Right lobe of liver (tissue), 6 donors: ENCODE measurements around the gene DYSF. TPM values are rescaled to one million over a fixed set of nuclear protein-coding genes. Genes with fewer than 3 reads are reported as not detected.

ENCODE experiments used
- ATAC-seq, 4 donors: fragments of 200-7000 bp; cut with Tn5 transposase; one replicate each; pipeline ENCODE4 v1.9.1; 2020; ENCODE audit warnings: mild to moderate bottlenecking in 4 of 4, moderate library complexity in 4 of 4
- DNase-seq, 3 donors: peaks; one replicate each; pipeline ENCODE4 v3.0.0-alpha.2; 2020
- H3K27ac ChIP-seq, 3 donors: fragments of 200-600 bp; one replicate each; pipeline ENCODE4 v1.8.0; 2022
- H3K27me3 ChIP-seq, 2 donors: fragments of 200-600 bp; one replicate each; pipeline ENCODE4 v1.8.0; 2022
- H3K36me3 ChIP-seq, 4 donors: fragments of 200-600 bp; sonication (generic) in 1 of 4; one replicate each; pipeline versions ENCODE4 v1.5.1 to v1.8.0; 2017 to 2022; ENCODE audit warnings: control low read depth in 1 of 4
- H3K4me1 ChIP-seq, 4 donors: fragments of 200-600 bp; sonication (generic) in 1 of 4; one replicate each; pipeline versions ENCODE4 v1.5.1 to v1.8.0; 2017 to 2022; ENCODE audit warnings: control low read depth in 1 of 4
- H3K4me3 ChIP-seq, 3 donors: fragments of 200-600 bp; one replicate each; pipeline ENCODE4 v1.8.0; 2022
- H3K9me3 ChIP-seq, 4 donors: fragments of 200-600 bp; sonication (generic) in 1 of 4; one replicate each; pipeline versions ENCODE4 v1.5.1 to v1.8.0; 2017 to 2022; ENCODE audit warnings: control low read depth in 1 of 4
- POLR2A ChIP-seq: fragments of 450-650 bp; IDR thresholded peaks from one replicate; pipeline ENCODE4 v1.6.1; 2017; ENCODE audit warnings: antibody characterized with exemption, mild to moderate bottlenecking
- WGBS: methylation state at CpG from one replicate; pipeline ENCODE4 v1.1.6; 2018; ENCODE audit warnings: low coverage, low lambda C conversion rate; ENCODE audit not compliant: insufficient coverage; ENCODE audit errors: missing lambda C conversion rate; 5-methylcytosine and 5-hydroxymethylcytosine counted together
- intact Hi-C, 2 donors: fragments of 100-400 bp; cut with DNase I; formaldehyde crosslinking; loops; one replicate each; pipeline versions ENCODE4 v1.11.2 to v1.14.1; 2022
- total RNA-seq, 6 experiments: library from RNA; depleted of rRNA in 2 of 6; stranded (reverse); fragments of >200 nt in 2 of 6; fragmentation: NEBNext Ultra II Directional in 3 of 6; extraction: Animal tissue kit (Norgen Biotek cat#: 25700) in 3 of 6; gene quantifications; one replicate each; pipeline versions ENCODE4 v1.1.0 to v1.2.4, GENCODE V29; 2016 to 2023
- TF ChIP-seq, protein P1 (sequence below), 4 donors: fragments of 200-600 bp in 3 of 4; fragments of 450-650 bp in 1 of 4; IDR thresholded peaks; one replicate each; pipeline versions ENCODE4 v1.5.1 to v1.8.0; 2016 to 2022; ENCODE audit warnings: antibody characterized with exemption in 4 of 4, mild to moderate bottlenecking in 2 of 4
- donor health status: DM: no; HTN: yes; CAD: no.
- donor health status: DM: no; HTN: no; CAD: no.
- donor health status: DM: no; HTN: no; CAD: no.
- donor health status: DM: no; HTN: yes; CAD: no.
- donor health status: DM: no; HTN: yes; CAD: no.

Gene DYSF
- total RNA-seq, 6 experiments from 2014 or later = 21.8 to 55.0 (median 32.9) TPM

DNA sequence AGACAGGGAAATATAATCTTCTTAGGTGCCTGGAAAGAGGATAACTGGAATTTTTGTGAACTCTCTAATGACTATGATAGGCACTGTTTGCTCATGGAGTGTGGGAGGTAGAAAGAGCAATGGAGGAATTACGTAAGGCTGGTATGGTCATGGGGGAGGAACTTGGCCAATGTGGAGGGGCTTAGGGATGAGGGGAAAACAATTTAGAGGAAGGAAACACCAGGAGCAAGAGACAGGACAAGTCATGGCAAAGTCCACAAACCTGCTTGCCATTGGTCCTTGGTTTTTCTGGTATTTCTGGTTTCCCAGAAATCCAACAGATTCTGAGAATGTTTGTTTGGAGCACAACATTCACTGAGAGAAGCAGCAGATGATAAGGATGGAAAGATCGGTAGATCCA, 274.2 kb downstream of the DYSF start:
- Histone ChIP-seq H3K27ac (no peak overlapping the region), H3K27me3 (no peaks in the 10 kb centered on the region), H3K4me1 (no peaks in the 10 kb centered on the region), H3K4me3 (no peak overlapping the region), H3K9me3 (no peaks in the 10 kb centered on the region), H3K36me3 (no peaks in the 10 kb centered on the region)
- ATAC-seq = no peak
- intact Hi-C loops = no loop called here
- TF ChIP-seq, protein P1, sequence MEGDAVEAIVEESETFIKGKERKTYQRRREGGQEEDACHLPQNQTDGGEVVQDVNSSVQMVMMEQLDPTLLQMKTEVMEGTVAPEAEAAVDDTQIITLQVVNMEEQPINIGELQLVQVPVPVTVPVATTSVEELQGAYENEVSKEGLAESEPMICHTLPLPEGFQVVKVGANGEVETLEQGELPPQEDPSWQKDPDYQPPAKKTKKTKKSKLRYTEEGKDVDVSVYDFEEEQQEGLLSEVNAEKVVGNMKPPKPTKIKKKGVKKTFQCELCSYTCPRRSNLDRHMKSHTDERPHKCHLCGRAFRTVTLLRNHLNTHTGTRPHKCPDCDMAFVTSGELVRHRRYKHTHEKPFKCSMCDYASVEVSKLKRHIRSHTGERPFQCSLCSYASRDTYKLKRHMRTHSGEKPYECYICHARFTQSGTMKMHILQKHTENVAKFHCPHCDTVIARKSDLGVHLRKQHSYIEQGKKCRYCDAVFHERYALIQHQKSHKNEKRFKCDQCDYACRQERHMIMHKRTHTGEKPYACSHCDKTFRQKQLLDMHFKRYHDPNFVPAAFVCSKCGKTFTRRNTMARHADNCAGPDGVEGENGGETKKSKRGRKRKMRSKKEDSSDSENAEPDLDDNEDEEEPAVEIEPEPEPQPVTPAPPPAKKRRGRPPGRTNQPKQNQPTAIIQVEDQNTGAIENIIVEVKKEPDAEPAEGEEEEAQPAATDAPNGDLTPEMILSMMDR (IDR thresholded peaks at IDR 0.05) = no peak
- no peak for TF ChIP-seq POLR2A
- DNase-seq = no peak
- WGBS = 40% methylated on average over 2 of the region's 2 CpGs

DNA sequence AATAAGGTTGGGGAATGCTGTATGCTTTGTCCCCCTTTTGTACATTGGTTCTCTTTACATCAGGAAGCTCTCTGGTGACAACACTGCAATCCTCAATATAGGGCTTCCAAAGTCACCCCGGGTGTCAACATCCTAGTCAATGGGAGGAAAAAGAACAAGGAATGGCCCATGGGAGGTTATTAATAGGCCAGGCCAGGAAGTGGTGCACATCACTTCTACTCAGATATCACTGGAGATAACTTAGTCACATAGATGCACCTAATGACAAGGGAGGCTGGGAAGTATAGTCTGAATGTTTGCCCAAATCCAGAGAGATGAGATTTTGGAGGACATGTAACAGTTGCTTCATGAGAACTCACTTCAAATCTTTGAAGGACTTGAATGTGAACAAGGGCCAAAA, 274.7 kb downstream of the DYSF start:
- WGBS = no CpG with 5 or more reads among the region's 1 CpG
- H3K9me3 ChIP-seq = no peaks in the 10 kb centered on the region
- no peak overlapping the region for H3K27ac ChIP-seq
- H3K4me3 ChIP-seq = no peak overlapping the region
- no peaks in the 10 kb centered on the region for H3K27me3 ChIP-seq
- intact Hi-C loops = no loop called here
- H3K36me3 ChIP-seq = no peaks in the 10 kb centered on the region
- TF ChIP-seq, protein P1 (IDR thresholded peaks at IDR 0.05) = no peak
- no peak for TF ChIP-seq POLR2A
- no peak for ATAC-seq
- H3K4me1 ChIP-seq = no peaks in the 10 kb centered on the region
- no peak for DNase-seq

DNA sequence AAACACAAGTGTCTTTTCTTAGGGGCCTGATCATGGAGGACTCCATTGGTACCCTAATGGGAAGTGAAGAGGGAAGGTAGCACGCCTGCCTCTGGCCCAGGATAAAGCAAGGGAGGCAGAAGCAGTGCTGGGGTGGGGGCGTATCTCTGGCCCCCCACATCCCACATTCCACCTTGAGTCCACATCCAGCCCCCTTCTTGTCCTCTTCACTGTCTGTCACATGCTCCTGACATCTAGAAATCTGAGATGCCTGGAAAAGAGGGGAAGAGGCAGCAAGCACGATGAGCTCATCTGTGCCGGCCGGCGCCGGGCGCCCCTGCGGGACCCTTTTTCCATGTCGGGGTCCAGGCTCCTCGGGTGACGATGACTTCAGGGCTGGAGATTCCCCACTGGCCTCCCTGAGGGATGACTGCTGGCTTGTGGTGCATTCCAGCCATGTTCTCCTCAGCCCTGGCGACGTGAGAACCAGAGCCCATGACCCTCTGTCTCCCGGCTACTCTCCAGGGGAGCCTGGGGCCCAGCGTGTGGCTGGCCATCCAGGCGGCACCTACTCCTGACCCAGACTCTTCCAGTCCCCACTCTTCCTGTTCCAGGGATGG, 277.5 kb downstream of the DYSF start:
- ATAC-seq (no peak), DNase-seq (no peak)
- TF ChIP-seq POLR2A = no peak
- TF ChIP-seq, protein P1 (IDR thresholded peaks at IDR 0.05) = no peak
- intact Hi-C loops = no loop called here
- 50% methylated on average over 3 of the region's 17 CpGs for WGBS
- Histone ChIP-seq H3K36me3 (no peaks in the 10 kb centered on the region), H3K27me3 (no peaks in the 10 kb centered on the region), H3K4me3 (no peak overlapping the region), H3K27ac (no peak overlapping the region), H3K9me3 (no peaks in the 10 kb centered on the region), H3K4me1 (no peaks in the 10 kb centered on the region)

DNA sequence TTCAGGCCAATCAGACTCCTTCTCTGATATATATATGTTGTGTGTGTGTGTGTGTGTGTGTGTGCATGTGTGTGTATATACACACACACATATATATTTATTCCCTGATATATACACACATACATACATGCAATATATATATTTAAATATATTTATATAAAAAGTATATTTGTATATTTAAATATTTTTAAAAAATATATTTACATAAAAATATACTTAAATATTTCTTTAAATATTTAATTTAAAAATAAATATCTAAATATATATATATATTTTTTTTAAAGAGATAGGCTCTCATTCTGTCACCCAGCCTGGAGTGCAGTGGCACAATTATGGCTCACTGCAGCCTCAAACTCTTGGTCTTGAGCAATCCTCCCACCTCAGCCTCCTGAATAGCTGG, 281.3 kb downstream of the DYSF start:
- Histone ChIP-seq H3K36me3 (no peaks in the 10 kb centered on the region), H3K4me1 (no peaks in the 10 kb centered on the region), H3K27me3 (no peaks in the 10 kb centered on the region), H3K9me3 (no peaks in the 10 kb centered on the region), H3K27ac (no peak overlapping the region), H3K4me3 (no peak overlapping the region)
- ATAC-seq (no peak), DNase-seq (no peak)
- intact Hi-C loops = no loop called here
- TF ChIP-seq, protein P1 (IDR thresholded peaks at IDR 0.05) = no peak
- no peak for TF ChIP-seq POLR2A

DNA sequence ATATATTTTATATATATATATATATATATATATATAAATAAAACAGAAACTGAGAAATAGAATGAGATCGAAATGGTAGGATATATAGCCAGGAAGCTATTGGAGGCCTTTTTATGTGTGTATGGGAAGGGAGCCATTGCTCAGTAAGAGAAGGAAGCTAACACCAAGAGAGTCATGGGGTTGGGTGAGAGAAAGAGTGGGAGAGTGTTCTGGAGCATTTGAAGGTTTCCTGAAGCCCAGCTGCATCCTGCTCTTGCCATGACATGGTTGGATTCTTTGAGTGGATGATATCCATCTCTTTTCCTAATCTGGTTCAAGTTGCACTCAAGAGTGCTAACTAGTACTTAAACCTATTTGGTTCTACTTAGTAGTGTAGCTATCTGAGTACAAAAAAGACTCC, 282.3 kb downstream of the DYSF start:
- H3K27ac ChIP-seq = no peak overlapping the region
- H3K36me3 ChIP-seq = no peaks in the 10 kb centered on the region
- H3K9me3 ChIP-seq = no peaks in the 10 kb centered on the region
- H3K27me3 ChIP-seq = no peaks in the 10 kb centered on the region
- TF ChIP-seq POLR2A = no peak
- TF ChIP-seq, protein P1 (IDR thresholded peaks at IDR 0.05) = no peak
- ATAC-seq = no peak
- no peaks in the 10 kb centered on the region for H3K4me1 ChIP-seq
- WGBS = 77% methylated on average over 1 of the region's 1 CpG
- intact Hi-C loops = no loop called here
- no peak for DNase-seq
- no peak overlapping the region for H3K4me3 ChIP-seq
